Psoas muscle (tissue), 8 donors: ENCODE results near the gene RELL1. TPM values are rescaled to one million over a fixed set of nuclear protein-coding genes. Genes with fewer than 3 reads are reported as not detected.

ENCODE experiments used
- ATAC-seq, 4 donors: fragments of 200-7000 bp; cut with Tn5 transposase; one replicate each; pipeline ENCODE4 v1.9.1; 2020; ENCODE audit warnings: moderate library complexity in 3 of 4, mild to moderate bottlenecking in 2 of 4
- DNase-seq, 2 donors: peaks; one replicate each; pipeline ENCODE4 v3.0.0-alpha.2; 2020
- H3K27ac ChIP-seq: fragments of 200-600 bp; one replicate; pipeline ENCODE4 v1.8.0; 2022
- H3K27me3 ChIP-seq, 3 donors: fragments of 200-600 bp in 1 of 3; one replicate each; pipeline versions ENCODE4 v1.6.1 to v1.8.0; 2013 to 2022; ENCODE audit warnings: low read length in 2 of 3, mild to moderate bottlenecking in 2 of 3, moderate library complexity in 1 of 3; ENCODE audit not compliant: insufficient read depth in 3 of 3
- H3K36me3 ChIP-seq, 2 donors: fragments of 200-600 bp in 1 of 2; one replicate each; pipeline versions ENCODE4 v1.6.1 to v1.8.0; 2013 to 2022; ENCODE audit warnings: low read depth in 1 of 2, mild to moderate bottlenecking in 1 of 2, moderate library complexity in 1 of 2; ENCODE audit not compliant: insufficient read depth in 1 of 2
- H3K4me1 ChIP-seq: fragments of 200-600 bp; one replicate; pipeline ENCODE4 v1.8.0; 2022
- H3K4me3 ChIP-seq: fragments of 200-600 bp; one replicate; pipeline ENCODE4 v1.8.0; 2022; ENCODE audit warnings: mild to moderate bottlenecking
- H3K9me3 ChIP-seq: fragments of 200-600 bp; one replicate; pipeline ENCODE4 v1.8.0; 2022
- WGBS, 3 donors: extraction: QIAGEN DNeasy Blood & Tissue Kit; methylation state at CpG; one replicate each; pipeline versions ENCODE4 v1.1.6 to v1.1.7; 2013; 5-methylcytosine and 5-hydroxymethylcytosine counted together
- intact Hi-C, 2 donors: fragments of 100-400 bp; cut with DNase I; formaldehyde crosslinking; loops; one replicate each; pipeline versions ENCODE4 v1.11.0 to v1.14.2; 2022
- polyA plus RNA-seq, 3 donors: library from polyadenylated mRNA; stranded (reverse); fragments of 200-250 nt; gene quantifications; one replicate each; pipeline ENCODE4 v1.2.3, GENCODE V29; 2013
- total RNA-seq, 4 donors: library from RNA; stranded (reverse); fragmentation: NEBNext Ultra II Directional in 2 of 4; extraction: Animal tissue kit (Norgen Biotek cat#: 25700) in 2 of 4; gene quantifications; one replicate each; pipeline versions ENCODE4 v1.2.1 to v1.2.4, GENCODE V29; 2021 to 2023
- TF ChIP-seq, protein P1 (sequence below): fragments of 200-600 bp; IDR thresholded peaks from one replicate; pipeline ENCODE4 v1.8.0; 2022; ENCODE audit warnings: antibody characterized with exemption
- donor health status: healthy with polysubstance abuse.
- donor health status: DM: no; HTN: no; CAD: no; lungs with moderate emphysema.
- donor health status: Bipolar disorder and iron deficiency.
- donor health status: healthy.
- donor health status: DM: yes; HTN: yes; CAD: no.
- donor health status: DM: no; HTN: no; CAD: no.
- donor health status: DM: no; HTN: no; CAD: no.
- donor health status: DM: yes; HTN: yes; CAD: no.

The RELL1 gene
- total and polyA plus RNA-seq, 7 donors, result 2.3 to 35.7 (median 21.0) TPM

DNA sequence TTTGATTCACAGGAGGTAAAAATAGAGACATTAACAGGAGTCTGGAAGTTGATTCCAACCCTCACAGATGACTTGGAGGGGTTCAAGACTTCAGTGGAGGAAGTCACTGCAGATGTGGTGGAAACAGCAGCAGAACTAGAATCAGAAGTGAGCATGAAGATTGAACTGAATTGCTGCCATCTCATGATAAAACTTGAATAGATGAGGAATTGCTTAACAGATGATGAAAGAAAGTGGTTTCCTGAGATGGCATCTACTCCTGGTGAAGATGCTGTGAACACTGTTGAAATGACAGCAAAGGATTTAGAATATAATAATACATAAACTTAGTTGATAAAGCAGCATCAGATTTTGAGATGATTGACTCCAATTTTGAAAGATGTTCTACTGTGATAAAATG lies 76.5 kb downstream of the RELL1 start:
- Histone ChIP-seq H3K27me3 (no peaks in the 10 kb centered on the region), H3K9me3 (no peaks in the 10 kb centered on the region), H3K27ac (no peak overlapping the region), H3K36me3 (peaks cover 3 to 23% of the 10 kb centered on the region in 2 donors), H3K4me1 (no peaks in the 10 kb centered on the region), H3K4me3 (no peak overlapping the region)
- intact Hi-C loops, result loop anchor here in 1 of 2 donors (10.0 kb wide), 1 partner anchor 375 kb away; no protein-coding TSS in a partner anchor
- DNase-seq, result no peak
- TF ChIP-seq, protein P1, sequence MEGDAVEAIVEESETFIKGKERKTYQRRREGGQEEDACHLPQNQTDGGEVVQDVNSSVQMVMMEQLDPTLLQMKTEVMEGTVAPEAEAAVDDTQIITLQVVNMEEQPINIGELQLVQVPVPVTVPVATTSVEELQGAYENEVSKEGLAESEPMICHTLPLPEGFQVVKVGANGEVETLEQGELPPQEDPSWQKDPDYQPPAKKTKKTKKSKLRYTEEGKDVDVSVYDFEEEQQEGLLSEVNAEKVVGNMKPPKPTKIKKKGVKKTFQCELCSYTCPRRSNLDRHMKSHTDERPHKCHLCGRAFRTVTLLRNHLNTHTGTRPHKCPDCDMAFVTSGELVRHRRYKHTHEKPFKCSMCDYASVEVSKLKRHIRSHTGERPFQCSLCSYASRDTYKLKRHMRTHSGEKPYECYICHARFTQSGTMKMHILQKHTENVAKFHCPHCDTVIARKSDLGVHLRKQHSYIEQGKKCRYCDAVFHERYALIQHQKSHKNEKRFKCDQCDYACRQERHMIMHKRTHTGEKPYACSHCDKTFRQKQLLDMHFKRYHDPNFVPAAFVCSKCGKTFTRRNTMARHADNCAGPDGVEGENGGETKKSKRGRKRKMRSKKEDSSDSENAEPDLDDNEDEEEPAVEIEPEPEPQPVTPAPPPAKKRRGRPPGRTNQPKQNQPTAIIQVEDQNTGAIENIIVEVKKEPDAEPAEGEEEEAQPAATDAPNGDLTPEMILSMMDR, result no peak
- no peak for ATAC-seq

DNA sequence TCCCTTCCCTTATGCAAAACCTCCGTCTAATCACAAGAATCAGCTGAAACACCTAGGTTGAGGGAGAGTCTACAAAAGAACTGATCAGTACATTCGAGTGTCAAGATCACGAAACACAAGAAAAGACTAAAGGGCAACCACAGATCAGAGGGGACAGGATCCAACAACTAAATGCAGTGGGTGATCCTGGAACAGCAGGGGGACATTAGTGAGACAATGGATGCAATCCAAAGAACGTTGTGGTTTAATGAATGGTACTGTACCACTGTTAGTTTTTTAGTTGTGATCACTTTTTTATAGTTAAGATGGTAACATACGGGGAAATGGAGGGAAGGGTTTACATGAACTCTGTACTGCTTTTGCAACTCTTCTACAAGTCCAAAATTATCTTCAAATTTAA lies 79.2 kb downstream of the RELL1 start:
- TF ChIP-seq, protein P1, result no peak
- Histone ChIP-seq H3K27ac (no peak overlapping the region), H3K27me3 (no peaks in the 10 kb centered on the region), H3K36me3 (peaks cover 3 to 15% of the 10 kb centered on the region in 2 donors), H3K4me3 (no peak overlapping the region), H3K4me1 (no peaks in the 10 kb centered on the region), H3K9me3 (no peaks in the 10 kb centered on the region)
- WGBS, 3 donors, result 79 to 83% (median 81%) methylated on average over 5 of the region's 5 CpGs
- intact Hi-C loops, result loop anchor here in 1 of 2 donors (10.0 kb wide), 1 partner anchor 378 kb away; no protein-coding TSS in a partner anchor
- ATAC-seq (no peak), DNase-seq (no peak)

DNA sequence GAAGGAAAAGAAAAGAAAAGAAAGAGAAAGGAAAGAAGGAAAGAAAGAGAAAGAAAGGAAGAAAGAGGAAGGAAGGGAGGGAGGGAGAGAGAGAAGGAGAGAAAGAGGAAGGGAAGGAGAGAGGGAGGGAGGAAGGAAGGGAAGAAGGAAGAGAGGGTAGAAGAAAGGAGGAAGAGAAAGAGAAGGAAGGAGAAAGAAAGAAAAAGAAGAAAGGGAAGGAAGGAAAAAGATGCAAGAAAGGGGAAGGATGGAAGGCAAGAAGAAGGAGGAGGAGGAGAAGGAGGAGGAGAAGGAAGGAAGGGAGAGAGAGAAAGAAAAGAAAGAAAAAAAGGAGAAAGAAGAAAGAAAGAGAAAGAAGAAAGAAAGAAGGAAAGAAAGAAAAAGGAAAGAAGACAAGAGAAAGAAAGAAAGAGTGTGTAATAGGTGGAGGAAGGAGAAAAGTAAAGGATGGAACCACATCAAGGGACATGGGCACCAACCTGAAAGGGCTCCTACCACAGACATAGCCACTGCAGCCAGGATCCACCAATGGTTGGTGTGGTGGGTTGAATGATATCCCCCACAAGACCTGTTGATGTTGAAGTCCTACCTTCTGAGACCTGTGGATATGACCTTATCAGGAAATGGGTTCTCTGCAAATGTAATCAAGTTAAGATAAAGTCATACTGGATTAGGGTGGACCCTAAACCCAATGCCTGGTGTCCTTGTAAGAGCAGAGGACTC lies 80.2 kb downstream of the RELL1 start:
- Histone ChIP-seq H3K4me3 (no peak overlapping the region), H3K4me1 (no peaks in the 10 kb centered on the region), H3K9me3 (no peaks in the 10 kb centered on the region), H3K27ac (no peak overlapping the region), H3K27me3 (no peaks in the 10 kb centered on the region), H3K36me3 (peaks cover 3 to 7% of the 10 kb centered on the region in 2 donors)
- intact Hi-C loops, result loop anchor here in 1 of 2 donors (10.0 kb wide), 1 partner anchor 379 kb away; no protein-coding TSS in a partner anchor
- DNase-seq (no peak), ATAC-seq (no peak)
- TF ChIP-seq, protein P1, result no peak

DNA sequence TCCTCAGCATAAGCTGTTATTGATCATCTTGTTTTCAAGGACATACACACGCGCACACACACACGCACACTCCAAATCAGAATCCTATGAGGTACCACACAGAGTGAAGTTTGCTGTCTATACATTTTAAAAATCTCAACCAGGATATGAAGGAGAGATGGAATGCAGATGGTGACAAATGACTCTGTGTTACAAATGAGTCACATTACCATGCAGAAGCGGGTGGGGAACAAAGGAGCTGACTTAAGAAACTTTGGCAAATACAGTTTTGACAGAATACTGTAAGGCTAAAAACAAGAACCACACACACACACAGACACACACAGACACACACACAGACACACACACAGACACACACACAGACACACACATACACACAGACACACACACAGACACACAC lies 81.7 kb downstream of the RELL1 start:
- Histone ChIP-seq H3K27ac (no peak overlapping the region), H3K36me3 (peaks cover under 1 to 3% of the 10 kb centered on the region in 2 donors), H3K9me3 (no peaks in the 10 kb centered on the region), H3K27me3 (no peaks in the 10 kb centered on the region), H3K4me1 (no peaks in the 10 kb centered on the region), H3K4me3 (no peak overlapping the region)
- WGBS, 3 donors, result 92 to 97% (median 96%) methylated on average over 4 of the region's 4 CpGs
- intact Hi-C loops, result loop anchor here (5.0 to 10.0 kb wide), 4 partner anchors 193 to 433 kb away; no protein-coding TSS in a partner anchor
- TF ChIP-seq, protein P1, result no peak
- DNase-seq (no peak), ATAC-seq (no peak)
